Fibroblast of the aortic adventitia (primary cell): ENCODE results near the gene KLHL40. TPM values are rescaled to one million over a fixed set of nuclear protein-coding genes. Genes with fewer than 3 reads are reported as not detected.

ENCODE experiments used
- DNase-seq: peaks from one replicate; pipeline ENCODE4 v3.0.0-alpha.2; 2010; ENCODE audit warnings: low read depth
- H3K4me3 ChIP-seq: 2 replicates; pipeline ENCODE4 v1.5.1; 2011; ENCODE audit warnings: low read depth, mild to moderate bottlenecking, control low read depth, low read length, moderate library complexity
- total RNA-seq: library from RNA; depleted of rRNA; stranded (reverse); fragments of >200 nt; gene quantifications from 2 replicates; pipeline ENCODE4 v1.2.3, GENCODE V29; 2012; ENCODE audit warnings: low replicate concordance
- TF ChIP-seq, protein P1 (sequence below): IDR thresholded peaks from 2 replicates; pipeline ENCODE4 v1.5.1; 2011; ENCODE audit warnings: mild to moderate bottlenecking, low read length, control low read depth, inconsistent platforms; ENCODE audit not compliant: insufficient read depth

KLHL40 gene
- total RNA-seq, 1 donor: not detected

GRCh38 chr3:42678447-42678846 is 6.9 kb upstream of the KLHL40 start:
- H3K4me3 ChIP-seq: no peak overlapping the region
- TF ChIP-seq, protein P1, sequence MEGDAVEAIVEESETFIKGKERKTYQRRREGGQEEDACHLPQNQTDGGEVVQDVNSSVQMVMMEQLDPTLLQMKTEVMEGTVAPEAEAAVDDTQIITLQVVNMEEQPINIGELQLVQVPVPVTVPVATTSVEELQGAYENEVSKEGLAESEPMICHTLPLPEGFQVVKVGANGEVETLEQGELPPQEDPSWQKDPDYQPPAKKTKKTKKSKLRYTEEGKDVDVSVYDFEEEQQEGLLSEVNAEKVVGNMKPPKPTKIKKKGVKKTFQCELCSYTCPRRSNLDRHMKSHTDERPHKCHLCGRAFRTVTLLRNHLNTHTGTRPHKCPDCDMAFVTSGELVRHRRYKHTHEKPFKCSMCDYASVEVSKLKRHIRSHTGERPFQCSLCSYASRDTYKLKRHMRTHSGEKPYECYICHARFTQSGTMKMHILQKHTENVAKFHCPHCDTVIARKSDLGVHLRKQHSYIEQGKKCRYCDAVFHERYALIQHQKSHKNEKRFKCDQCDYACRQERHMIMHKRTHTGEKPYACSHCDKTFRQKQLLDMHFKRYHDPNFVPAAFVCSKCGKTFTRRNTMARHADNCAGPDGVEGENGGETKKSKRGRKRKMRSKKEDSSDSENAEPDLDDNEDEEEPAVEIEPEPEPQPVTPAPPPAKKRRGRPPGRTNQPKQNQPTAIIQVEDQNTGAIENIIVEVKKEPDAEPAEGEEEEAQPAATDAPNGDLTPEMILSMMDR: no peak
- DNase-seq: no peak

GRCh38 chr3:42680271-42680670 is 5.1 kb upstream of the KLHL40 start:
- H3K4me3 ChIP-seq: no peak overlapping the region
- peak; percentile 57 for DNase-seq
- TF ChIP-seq, protein P1: no peak

- H3K4me3 ChIP-seq: no peak overlapping the region
- peak; percentile 44 for DNase-seq
- TF ChIP-seq, protein P1: no peak
These were observed 4.5 kb upstream of the KLHL40 start for GRCh38 chr3:42680806-42681205.

GRCh38 chr3:42681361-42682038 is 3.8 kb upstream of the KLHL40 start:
- TF ChIP-seq, protein P1: no peak
- H3K4me3 ChIP-seq: no peak overlapping the region
- no peak for DNase-seq

- TF ChIP-seq, protein P1: no peak
- DNase-seq: no peak
- H3K4me3 ChIP-seq: no peak overlapping the region
These were observed 2.9 kb upstream of the KLHL40 start for GRCh38 chr3:42682301-42683070.

GRCh38 chr3:42683875-42684598 is 1.3 kb upstream of the KLHL40 start:
- TF ChIP-seq, protein P1: no peak
- no peak overlapping the region for H3K4me3 ChIP-seq
- peak; percentile 94 for DNase-seq
